ENCODE measurements around the gene ATG5.
A peak's percentile ranks its signal among the peaks of the same experiment; 100 is the strongest.

Gene ATG5

GRCh38 chr6:106138151-106138550 is 187.4 kb downstream of the ATG5 start:
- no peak for ATAC-seq
- TF ChIP-seq GLIS3 (CRISPR knock-in tag; IDR thresholded peaks at IDR 0.05) (no peak), CREB5 (CRISPR knock-in tag; IDR thresholded peaks at IDR 0.05; ENCODE audit: low read depth) (no peak)

DNA sequence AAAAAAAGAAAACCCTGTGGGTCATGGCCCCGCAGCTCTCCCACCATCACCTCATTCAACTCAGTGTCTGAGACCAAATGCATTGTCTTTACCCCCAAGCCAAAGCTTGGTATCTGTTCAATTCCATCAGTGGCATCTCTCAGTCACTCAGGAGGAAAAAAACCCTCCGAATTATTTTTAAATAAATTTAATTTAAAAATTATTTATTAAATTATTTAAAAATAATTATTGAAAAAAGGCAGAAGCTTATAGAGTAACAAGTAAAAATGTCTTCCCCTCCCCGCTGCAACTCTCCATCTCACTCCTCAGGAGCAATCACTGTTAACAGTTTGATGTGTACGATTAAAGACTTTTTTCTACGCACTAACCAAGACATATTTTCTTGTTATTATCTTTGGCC is 188.7 kb downstream of the ATG5 start:
- no peak for TF ChIP-seq ISL1 (CRISPR knock-in tag; IDR thresholded peaks at IDR 0.05)
- no peak for TF ChIP-seq CREB5 (CRISPR knock-in tag; IDR thresholded peaks at IDR 0.05; ENCODE audit: low read depth)
- no peak for TF ChIP-seq SNAI2 (CRISPR knock-in tag; IDR thresholded peaks at IDR 0.05)
- no peak for TF ChIP-seq PPARA (CRISPR knock-in tag; IDR thresholded peaks at IDR 0.05; ENCODE audit: borderline replicate concordance)
- TF ChIP-seq ZNF70 (CRISPR knock-in tag; IDR thresholded peaks at IDR 0.05): no peak
- TF ChIP-seq CSDC2 (CRISPR knock-in tag; IDR thresholded peaks at IDR 0.05): no peak
- TF ChIP-seq ARNTL (CRISPR knock-in tag; IDR thresholded peaks at IDR 0.05; ENCODE audit: borderline replicate concordance, low read depth): no peak
- TF ChIP-seq, protein P1, sequence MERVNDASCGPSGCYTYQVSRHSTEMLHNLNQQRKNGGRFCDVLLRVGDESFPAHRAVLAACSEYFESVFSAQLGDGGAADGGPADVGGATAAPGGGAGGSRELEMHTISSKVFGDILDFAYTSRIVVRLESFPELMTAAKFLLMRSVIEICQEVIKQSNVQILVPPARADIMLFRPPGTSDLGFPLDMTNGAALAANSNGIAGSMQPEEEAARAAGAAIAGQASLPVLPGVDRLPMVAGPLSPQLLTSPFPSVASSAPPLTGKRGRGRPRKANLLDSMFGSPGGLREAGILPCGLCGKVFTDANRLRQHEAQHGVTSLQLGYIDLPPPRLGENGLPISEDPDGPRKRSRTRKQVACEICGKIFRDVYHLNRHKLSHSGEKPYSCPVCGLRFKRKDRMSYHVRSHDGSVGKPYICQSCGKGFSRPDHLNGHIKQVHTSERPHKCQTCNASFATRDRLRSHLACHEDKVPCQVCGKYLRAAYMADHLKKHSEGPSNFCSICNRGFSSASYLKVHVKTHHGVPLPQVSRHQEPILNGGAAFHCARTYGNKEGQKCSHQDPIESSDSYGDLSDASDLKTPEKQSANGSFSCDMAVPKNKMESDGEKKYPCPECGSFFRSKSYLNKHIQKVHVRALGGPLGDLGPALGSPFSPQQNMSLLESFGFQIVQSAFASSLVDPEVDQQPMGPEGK (CRISPR knock-in tag; IDR thresholded peaks at IDR 0.05; ENCODE audit: borderline replicate concordance): no peak
- no peak for TF ChIP-seq OSR1 (CRISPR knock-in tag; IDR thresholded peaks at IDR 0.05)
- no peak for TF ChIP-seq ZFP3 (CRISPR knock-in tag; IDR thresholded peaks at IDR 0.05)
- no peak for ATAC-seq

DNA sequence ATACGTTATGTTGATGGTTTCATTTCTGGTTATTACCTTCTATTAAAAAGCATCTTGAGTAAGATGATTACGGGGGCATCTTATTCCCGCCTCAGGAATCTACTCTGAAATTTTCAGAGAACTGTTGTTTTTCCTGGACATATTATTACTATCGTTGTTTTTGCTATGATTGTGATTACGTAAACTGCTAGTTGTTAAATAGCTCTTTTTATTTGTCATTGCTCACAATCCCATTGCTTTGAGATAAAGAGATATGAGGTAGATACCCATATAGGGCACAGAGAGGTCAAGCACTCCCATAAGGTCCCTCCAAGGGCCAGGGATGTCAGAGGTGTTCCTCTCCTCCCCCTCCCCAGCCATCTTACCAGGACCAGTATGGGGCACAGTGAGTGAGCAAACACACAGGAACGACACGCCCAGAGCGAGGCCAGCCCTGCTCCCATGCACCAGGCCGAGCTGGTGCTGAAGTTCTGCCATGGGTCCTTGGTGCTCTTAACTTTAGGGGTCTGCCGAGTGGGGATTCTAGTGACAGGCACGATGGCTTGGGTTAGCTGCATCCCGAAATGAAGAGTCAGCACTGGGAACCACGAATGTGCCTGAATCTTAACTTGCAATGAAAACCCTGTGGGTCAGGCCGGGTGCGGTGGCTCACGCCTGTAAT is 189.5 kb downstream of the ATG5 start:
- no peak for ATAC-seq
- TF ChIP-seq ZNF565 (CRISPR knock-in tag; conservative IDR thresholded peaks at IDR 0.05; ENCODE audit: low read depth): no peak
- no peak for TF ChIP-seq ARNTL (CRISPR knock-in tag; IDR thresholded peaks at IDR 0.05; ENCODE audit: borderline replicate concordance, low read depth)
- TF ChIP-seq OSR1 (CRISPR knock-in tag; IDR thresholded peaks at IDR 0.05): no peak
- no peak for TF ChIP-seq CSDC2 (CRISPR knock-in tag; IDR thresholded peaks at IDR 0.05)
- TF ChIP-seq TSHZ2 (CRISPR knock-in tag; IDR thresholded peaks at IDR 0.05): no peak
- TF ChIP-seq ZNF70 (CRISPR knock-in tag; IDR thresholded peaks at IDR 0.05): no peak
- TF ChIP-seq ZFP30 (CRISPR knock-in tag; IDR thresholded peaks at IDR 0.05): no peak
- TF ChIP-seq CREB5 (CRISPR knock-in tag; IDR thresholded peaks at IDR 0.05; ENCODE audit: low read depth): no peak
- no peak for TF ChIP-seq PPARA (CRISPR knock-in tag; IDR thresholded peaks at IDR 0.05; ENCODE audit: borderline replicate concordance)

DNA sequence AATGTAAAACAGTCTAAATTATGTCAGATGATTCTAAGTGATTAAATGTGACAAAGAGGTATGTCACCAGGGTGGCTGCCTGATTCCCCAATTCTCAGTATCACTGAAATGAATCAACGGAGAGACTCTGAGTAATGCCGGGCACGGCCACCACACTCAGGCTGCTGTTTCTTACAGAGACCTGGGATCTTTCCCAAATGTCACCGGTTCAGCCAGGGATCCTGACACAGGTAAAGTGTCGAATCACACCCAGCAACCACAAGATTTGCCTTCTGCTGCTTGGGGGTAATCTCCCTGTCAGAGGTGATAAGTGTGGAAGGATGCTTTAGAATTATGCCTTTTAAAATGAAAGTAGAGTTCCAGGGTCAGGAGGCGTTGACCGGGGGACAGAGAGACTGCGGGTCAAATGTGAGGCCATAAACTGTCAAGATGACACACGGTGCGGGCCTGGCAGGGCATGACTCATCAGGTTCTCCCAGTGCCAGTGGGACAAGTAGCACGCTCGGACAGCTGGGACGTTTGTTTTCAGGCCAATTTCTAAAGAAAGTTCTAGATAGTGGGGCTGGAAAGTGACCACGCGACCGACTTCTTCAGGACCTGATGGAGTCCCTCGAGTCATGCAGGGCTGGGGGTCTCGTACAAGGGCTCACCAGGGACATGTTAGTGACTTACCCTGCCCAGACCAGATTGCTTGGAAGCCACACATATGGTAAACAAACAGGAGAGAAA is 190.5 kb downstream of the ATG5 start:
- peak; percentile 79 for ATAC-seq
- TF ChIP-seq TOX (CRISPR knock-in tag; IDR thresholded peaks at IDR 0.05; ENCODE audit: borderline replicate concordance): no peak
- no peak for TF ChIP-seq BACH2 (CRISPR knock-in tag; IDR thresholded peaks at IDR 0.05; ENCODE audit: borderline replicate concordance)
- TF ChIP-seq ZFP3 (CRISPR knock-in tag; IDR thresholded peaks at IDR 0.05): no peak
- no peak for TF ChIP-seq TCF4 (CRISPR knock-in tag; IDR thresholded peaks at IDR 0.05; ENCODE audit: borderline replicate concordance)
- TF ChIP-seq ISL1 (CRISPR knock-in tag; IDR thresholded peaks at IDR 0.05): no peak
- TF ChIP-seq TSHZ2 (CRISPR knock-in tag; IDR thresholded peaks at IDR 0.05): no peak
- TF ChIP-seq OSR1 (CRISPR knock-in tag; IDR thresholded peaks at IDR 0.05): no peak
- no peak for TF ChIP-seq CREB5 (CRISPR knock-in tag; IDR thresholded peaks at IDR 0.05; ENCODE audit: low read depth)
- TF ChIP-seq, protein P2, sequence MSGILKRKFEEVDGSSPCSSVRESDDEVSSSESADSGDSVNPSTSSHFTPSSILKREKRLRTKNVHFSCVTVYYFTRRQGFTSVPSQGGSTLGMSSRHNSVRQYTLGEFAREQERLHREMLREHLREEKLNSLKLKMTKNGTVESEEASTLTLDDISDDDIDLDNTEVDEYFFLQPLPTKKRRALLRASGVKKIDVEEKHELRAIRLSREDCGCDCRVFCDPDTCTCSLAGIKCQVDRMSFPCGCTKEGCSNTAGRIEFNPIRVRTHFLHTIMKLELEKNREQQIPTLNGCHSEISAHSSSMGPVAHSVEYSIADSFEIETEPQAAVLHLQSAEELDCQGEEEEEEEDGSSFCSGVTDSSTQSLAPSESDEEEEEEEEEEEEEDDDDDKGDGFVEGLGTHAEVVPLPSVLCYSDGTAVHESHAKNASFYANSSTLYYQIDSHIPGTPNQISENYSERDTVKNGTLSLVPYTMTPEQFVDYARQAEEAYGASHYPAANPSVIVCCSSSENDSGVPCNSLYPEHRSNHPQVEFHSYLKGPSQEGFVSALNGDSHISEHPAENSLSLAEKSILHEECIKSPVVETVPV (CRISPR knock-in tag; IDR thresholded peaks at IDR 0.05): no peak

Measured in SK-N-SH treated with all-trans-retinoic acid at 6 μM for 48 hours (cell line).